H9 (cell line): Measurements from ENCODE around the gene PARP16. TPM values are rescaled to one million over a fixed set of nuclear protein-coding genes. Genes with fewer than 3 reads are reported as not detected.

Experiments used
- DNase-seq: peaks from one replicate; pipeline ENCODE4 v3.0.0-alpha.2; 2017
- H2AFZ ChIP-seq: one replicate; pipeline ENCODE4 v1.6.1; 2013; ENCODE audit warnings: mild to moderate bottlenecking, low read length, control low read depth, moderate library complexity
- H2AK5ac ChIP-seq: 2 replicates; pipeline ENCODE4 v1.6.1; 2013; ENCODE audit warnings: low read length, control low read depth, mixed read lengths; ENCODE audit not compliant: insufficient read length
- H2BK120ac ChIP-seq: one replicate; pipeline ENCODE4 v1.6.1; 2013; ENCODE audit warnings: low read depth, mild to moderate bottlenecking, low read length, control low read depth, inconsistent platforms; ENCODE audit not compliant: poor library complexity, severe bottlenecking
- H2BK12ac ChIP-seq: 2 replicates; pipeline ENCODE4 v1.6.1; 2013; ENCODE audit warnings: low read length, control low read depth, mixed read lengths, low read depth; ENCODE audit not compliant: insufficient read length
- H2BK15ac ChIP-seq: 2 replicates; pipeline ENCODE4 v1.6.1; 2013; ENCODE audit warnings: low read depth, low read length, control low read depth
- H2BK20ac ChIP-seq: one replicate; pipeline ENCODE4 v1.6.1; 2013; ENCODE audit warnings: low read depth, mild to moderate bottlenecking, low read length, control low read depth, inconsistent platforms; ENCODE audit not compliant: poor library complexity, severe bottlenecking
- H2BK5ac ChIP-seq: 2 replicates; pipeline ENCODE4 v1.6.1; 2013; ENCODE audit warnings: low read length, control low read depth, mixed read lengths; ENCODE audit not compliant: insufficient read length
- H3K14ac ChIP-seq: 2 replicates; pipeline ENCODE4 v1.6.1; 2013; ENCODE audit warnings: low read length, control low read depth; ENCODE audit not compliant: insufficient read depth
- H3K18ac ChIP-seq: 2 replicates; pipeline ENCODE4 v1.6.1; 2013; ENCODE audit warnings: low read depth, mild to moderate bottlenecking, mixed read lengths, low read length, control low read depth; ENCODE audit not compliant: insufficient read length
- H3K23ac ChIP-seq: 2 replicates; pipeline ENCODE4 v1.6.1; 2013; ENCODE audit warnings: low read length, control low read depth, mixed read lengths, low read depth; ENCODE audit not compliant: insufficient read length
- H3K23me2 ChIP-seq: 2 replicates; pipeline ENCODE4 v1.6.1; 2013; ENCODE audit warnings: low read depth, mild to moderate bottlenecking, mixed read lengths, low read length, control low read depth; ENCODE audit not compliant: insufficient read length, poor library complexity, severe bottlenecking
- H3K27ac ChIP-seq: 2 replicates; pipeline ENCODE4 v1.5.1; 2013; ENCODE audit warnings: low read length, control low read depth, mixed read lengths, low read depth; ENCODE audit not compliant: insufficient read length
- H3K27me3 ChIP-seq: 2 replicates; pipeline ENCODE4 v1.6.1; 2013; ENCODE audit warnings: low read length, control low read depth, inconsistent platforms; ENCODE audit not compliant: insufficient read depth
- H3K4ac ChIP-seq: 2 replicates; pipeline ENCODE4 v1.6.1; 2013; ENCODE audit warnings: low read depth, mild to moderate bottlenecking, control low read depth, inconsistent platforms, low read length, moderate library complexity
- H3K4me1 ChIP-seq: 2 replicates; pipeline ENCODE4 v1.6.1; 2013; ENCODE audit warnings: low read length, control low read depth, inconsistent platforms; ENCODE audit not compliant: insufficient read depth
- H3K4me2 ChIP-seq: 2 replicates; pipeline ENCODE4 v1.6.1; 2013; ENCODE audit warnings: low read length, control low read depth, mixed read lengths; ENCODE audit not compliant: insufficient read length, insufficient read depth
- H3K56ac ChIP-seq: 2 replicates; pipeline ENCODE4 v1.6.1; 2013; ENCODE audit warnings: low read depth, mild to moderate bottlenecking, mixed read lengths, low read length, control low read depth; ENCODE audit not compliant: insufficient read length
- H3K79me1 ChIP-seq: 2 replicates; pipeline ENCODE4 v1.6.1; 2013; ENCODE audit warnings: low read depth, mild to moderate bottlenecking, moderate library complexity, low read length, control low read depth, inconsistent platforms; ENCODE audit not compliant: insufficient read depth, poor library complexity, severe bottlenecking
- H3K79me2 ChIP-seq: 2 replicates; pipeline ENCODE4 v1.6.1; 2013; ENCODE audit warnings: low read length, control low read depth, inconsistent platforms; ENCODE audit not compliant: insufficient read depth
- H3K9ac ChIP-seq: 2 replicates; pipeline ENCODE4 v1.6.1; 2013; ENCODE audit warnings: low read length, control low read depth, mixed read lengths; ENCODE audit not compliant: insufficient read length; ENCODE audit errors: extremely low read depth
- H3K9me3 ChIP-seq: one replicate; pipeline ENCODE4 v1.6.1; 2013; ENCODE audit warnings: low read depth, low read length, inconsistent platforms; ENCODE audit not compliant: control insufficient read depth
- H3T11ph ChIP-seq: one replicate; pipeline ENCODE4 v1.6.1; 2013; ENCODE audit warnings: mild to moderate bottlenecking, low read length, control low read depth, inconsistent platforms
- H4K20me1 ChIP-seq: one replicate; pipeline ENCODE4 v1.6.1; 2013; ENCODE audit not compliant: control insufficient read depth, insufficient read length, insufficient read depth
- H4K5ac ChIP-seq: 2 replicates; pipeline ENCODE4 v1.6.1; 2013; ENCODE audit warnings: low read depth, mild to moderate bottlenecking, mixed read lengths, low read length, control low read depth; ENCODE audit not compliant: insufficient read length
- H4K8ac ChIP-seq: replicated peaks from 2 replicates; pipeline ENCODE4 v1.6.1; 2013; ENCODE audit warnings: low read length, control low read depth, mixed read lengths, low read depth; ENCODE audit not compliant: insufficient read length
- H4K91ac ChIP-seq: 2 replicates; pipeline ENCODE4 v1.6.1; 2013; ENCODE audit warnings: low read depth, mild to moderate bottlenecking, moderate library complexity, mixed read lengths, low read length, control low read depth; ENCODE audit not compliant: insufficient read length
- H3K27ac Mint-ChIP-seq, 3 experiments: 2 replicates in 2 of 3; 3 replicates in 1 of 3; pipeline ENCODE4 v1.8.0; 2020 to 2021; ENCODE audit warnings: mixed read lengths in 3 of 3, mild to moderate bottlenecking in 1 of 3, moderate library complexity in 1 of 3
- H3K27me3 Mint-ChIP-seq: 2 replicates; pipeline ENCODE4 v1.8.0; 2021; ENCODE audit warnings: low read depth, mild to moderate bottlenecking, moderate library complexity, mixed read lengths
- H3K36me3 Mint-ChIP-seq, 3 experiments: 2 replicates in 2 of 3; 3 replicates in 1 of 3; pipeline ENCODE4 v1.8.0; 2020 to 2021; ENCODE audit warnings: low read depth in 3 of 3, mixed read lengths in 3 of 3; ENCODE audit not compliant: insufficient read depth in 1 of 3
- H3K4me1 Mint-ChIP-seq, 2 experiments: 2 replicates each; pipeline ENCODE4 v1.8.0; 2020; ENCODE audit warnings: mixed read lengths in 2 of 2
- H3K4me3 Mint-ChIP-seq, 2 experiments: 2 replicates in 1 of 2; 3 replicates in 1 of 2; pipeline ENCODE4 v1.8.0; 2020 to 2021; ENCODE audit warnings: mild to moderate bottlenecking in 2 of 2, mixed read lengths in 2 of 2, moderate library complexity in 1 of 2
- H3K9me3 Mint-ChIP-seq, 2 experiments: 2 replicates in 1 of 2; 3 replicates in 1 of 2; pipeline ENCODE4 v1.8.0; 2020; ENCODE audit warnings: mild to moderate bottlenecking in 2 of 2, mixed read lengths in 2 of 2, moderate library complexity in 1 of 2
- WGBS: extraction: QIAGEN DNeasy Blood & Tissue Kit; methylation state at CpG from one replicate; pipeline ENCODE4 v1.1.7; 2013; ENCODE audit warnings: missing lambda C conversion rate, low lambda C conversion rate, mixed read lengths; ENCODE audit not compliant: insufficient read length; ENCODE audit errors: extremely low coverage; 5-methylcytosine and 5-hydroxymethylcytosine counted together
- total RNA-seq: library from RNA; stranded (reverse); gene quantifications from 2 replicates; pipeline ENCODE4 v1.2.1, GENCODE V29; 2021
- TF ChIP-seq, protein P1 (sequence below): fragments of 200-600 bp; sonication (generic); conservative IDR thresholded peaks from 3 replicates; pipeline ENCODE4 v1.8.0; 2021; ENCODE audit warnings: antibody characterized with exemption, mild to moderate bottlenecking

The PARP16 gene
- total RNA-seq, 1 experiment from 2014 or later = 3.9 TPM

DNA sequence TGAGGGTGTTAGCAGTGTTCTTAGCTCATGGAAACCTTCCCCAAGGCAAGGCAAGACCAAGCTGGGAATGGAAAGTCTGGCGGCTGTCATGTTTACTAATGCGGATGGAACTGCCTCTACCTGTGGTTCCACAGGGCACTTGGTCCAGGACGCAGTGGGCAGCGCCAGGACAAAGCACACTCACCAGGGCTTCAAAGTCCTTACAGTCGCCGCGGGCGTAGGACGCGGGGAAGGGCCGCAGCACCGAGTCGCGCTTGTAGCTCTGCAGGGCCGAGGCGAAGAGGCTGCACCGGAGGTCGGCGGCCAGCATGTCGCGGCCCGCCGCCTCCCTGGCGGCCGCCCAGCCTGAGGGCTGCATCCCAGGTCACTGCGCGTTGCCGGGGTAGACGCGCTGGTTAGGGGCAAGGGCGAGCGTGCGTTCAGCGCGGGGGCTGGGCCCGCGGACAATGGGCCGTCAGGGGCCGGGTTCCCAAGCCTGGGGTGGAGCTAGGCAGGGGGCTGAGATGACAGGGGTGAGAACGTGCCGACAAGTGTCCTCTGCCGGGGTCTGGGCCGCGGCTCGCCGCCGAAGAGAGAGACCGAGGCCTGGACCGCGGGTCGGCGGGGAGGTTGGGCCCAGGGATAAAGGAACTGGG is 497 bp downstream of the PARP16 start:
- H2BK5ac ChIP-seq = no peak overlapping the region
- WGBS = no CpG with 5 or more reads among the region's 52 CpGs
- H3K27ac ChIP-seq = no peak overlapping the region
- H3K18ac ChIP-seq = peak overlapping the region; percentile 32
- no peak overlapping the region for H3K56ac ChIP-seq
- H3K4me2 ChIP-seq = peak overlapping the region; percentile 91
- no peak overlapping the region for H2BK15ac ChIP-seq
- H2BK120ac ChIP-seq = no peak overlapping the region
- peak overlapping the region; percentile 36 for H3K9ac ChIP-seq
- Mint-ChIP-seq H3K4me1 (peaks cover 15 to 17% of the 10 kb centered on the region in 2 experiments), H3K36me3 (no peaks in the 10 kb centered on the region; a peak in 1 of 7 replicates), H3K27me3 (peaks cover 14% of the 10 kb centered on the region), H3K27ac (peak overlapping the region in 1 of 3 experiments; percentile 82; a peak in 1 of 7 replicates), H3K4me3 (peak overlapping the region; percentile 75 to 84), H3K9me3 (no peaks in the 10 kb centered on the region)
- no peak overlapping the region for H3T11ph ChIP-seq
- no peak overlapping the region for H2BK20ac ChIP-seq
- H4K20me1 ChIP-seq = no peaks in the 10 kb centered on the region
- H4K91ac ChIP-seq = no peak overlapping the region
- DNase-seq = no peak
- H3K14ac ChIP-seq = peak overlapping the region; percentile 44
- H3K79me2 ChIP-seq = no peaks in the 10 kb centered on the region
- TF ChIP-seq, protein P1, sequence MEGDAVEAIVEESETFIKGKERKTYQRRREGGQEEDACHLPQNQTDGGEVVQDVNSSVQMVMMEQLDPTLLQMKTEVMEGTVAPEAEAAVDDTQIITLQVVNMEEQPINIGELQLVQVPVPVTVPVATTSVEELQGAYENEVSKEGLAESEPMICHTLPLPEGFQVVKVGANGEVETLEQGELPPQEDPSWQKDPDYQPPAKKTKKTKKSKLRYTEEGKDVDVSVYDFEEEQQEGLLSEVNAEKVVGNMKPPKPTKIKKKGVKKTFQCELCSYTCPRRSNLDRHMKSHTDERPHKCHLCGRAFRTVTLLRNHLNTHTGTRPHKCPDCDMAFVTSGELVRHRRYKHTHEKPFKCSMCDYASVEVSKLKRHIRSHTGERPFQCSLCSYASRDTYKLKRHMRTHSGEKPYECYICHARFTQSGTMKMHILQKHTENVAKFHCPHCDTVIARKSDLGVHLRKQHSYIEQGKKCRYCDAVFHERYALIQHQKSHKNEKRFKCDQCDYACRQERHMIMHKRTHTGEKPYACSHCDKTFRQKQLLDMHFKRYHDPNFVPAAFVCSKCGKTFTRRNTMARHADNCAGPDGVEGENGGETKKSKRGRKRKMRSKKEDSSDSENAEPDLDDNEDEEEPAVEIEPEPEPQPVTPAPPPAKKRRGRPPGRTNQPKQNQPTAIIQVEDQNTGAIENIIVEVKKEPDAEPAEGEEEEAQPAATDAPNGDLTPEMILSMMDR = no peak
- no peaks in the 10 kb centered on the region for H3K9me3 ChIP-seq
- H4K5ac ChIP-seq = no peak overlapping the region
- H3K4me1 ChIP-seq = peaks cover 2% of the 10 kb centered on the region; the same call in 1 of the 2 replicates
- H4K8ac ChIP-seq = no peak overlapping the region
- H2AK5ac ChIP-seq = no peak overlapping the region
- H3K23me2 ChIP-seq = peaks cover 11% of the 10 kb centered on the region
- H2AFZ ChIP-seq = peak overlapping the region; percentile 25
- 0 out of 2 replicates have a peak, but pooled peaks cover 2% of the 10 kb centered on the region for H3K27me3 ChIP-seq
- no peaks in the 10 kb centered on the region for H3K79me1 ChIP-seq
- H2BK12ac ChIP-seq = no peak overlapping the region
- no peak overlapping the region for H3K4ac ChIP-seq
- H3K23ac ChIP-seq = no peak overlapping the region
